HG03175 (cell line): ENCODE data around the gene LRFN2.

ENCODE experiments used
- ATAC-seq: cut with Tn5 transposase; IDR thresholded peaks from one replicate; pipeline ENCODE4 v1.9.1; 2021; ENCODE audit warnings: mild to moderate bottlenecking, moderate library complexity; ENCODE audit not compliant: unreplicated experiment

The LRFN2 gene

DNA sequence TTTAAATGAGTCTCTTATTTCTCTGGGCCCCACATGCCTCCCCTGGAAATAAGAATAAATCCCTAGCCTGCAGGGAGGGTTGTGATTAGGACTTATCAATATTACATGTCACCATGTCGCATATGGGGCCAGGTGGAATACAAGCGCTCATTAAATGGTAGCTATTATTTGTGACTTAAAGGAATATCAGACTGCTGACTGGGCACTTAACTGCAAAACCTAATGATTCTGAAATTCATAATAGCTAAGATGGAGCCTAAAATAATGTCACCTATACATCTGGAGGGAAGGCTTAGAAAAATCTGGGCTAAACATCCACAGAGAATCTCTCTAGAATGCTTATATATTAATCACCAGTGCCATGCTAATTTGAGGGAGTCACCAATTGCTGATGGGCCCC lies 106.5 kb downstream of the LRFN2 start:
- no peak for ATAC-seq

DNA sequence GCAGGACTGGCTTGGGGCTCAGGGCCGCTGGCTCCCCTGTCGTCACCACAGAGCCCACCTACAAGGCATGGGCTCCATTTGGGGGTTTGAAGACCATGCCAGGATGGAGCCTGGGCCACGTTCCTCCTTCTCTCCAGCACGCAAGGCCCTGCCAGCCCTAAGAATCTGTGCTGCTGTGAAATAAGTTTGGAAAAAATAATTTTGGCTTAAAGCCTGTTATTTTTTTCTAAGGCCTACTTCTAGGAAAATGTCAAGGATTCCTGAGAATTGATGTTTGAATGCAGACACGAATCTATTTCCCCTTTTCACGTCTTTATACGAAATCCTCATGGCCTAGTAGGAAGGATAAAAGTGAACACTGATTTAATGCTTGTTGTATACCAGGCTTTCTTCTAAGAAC lies 107.5 kb downstream of the LRFN2 start:
- ATAC-seq, result no peak

DNA sequence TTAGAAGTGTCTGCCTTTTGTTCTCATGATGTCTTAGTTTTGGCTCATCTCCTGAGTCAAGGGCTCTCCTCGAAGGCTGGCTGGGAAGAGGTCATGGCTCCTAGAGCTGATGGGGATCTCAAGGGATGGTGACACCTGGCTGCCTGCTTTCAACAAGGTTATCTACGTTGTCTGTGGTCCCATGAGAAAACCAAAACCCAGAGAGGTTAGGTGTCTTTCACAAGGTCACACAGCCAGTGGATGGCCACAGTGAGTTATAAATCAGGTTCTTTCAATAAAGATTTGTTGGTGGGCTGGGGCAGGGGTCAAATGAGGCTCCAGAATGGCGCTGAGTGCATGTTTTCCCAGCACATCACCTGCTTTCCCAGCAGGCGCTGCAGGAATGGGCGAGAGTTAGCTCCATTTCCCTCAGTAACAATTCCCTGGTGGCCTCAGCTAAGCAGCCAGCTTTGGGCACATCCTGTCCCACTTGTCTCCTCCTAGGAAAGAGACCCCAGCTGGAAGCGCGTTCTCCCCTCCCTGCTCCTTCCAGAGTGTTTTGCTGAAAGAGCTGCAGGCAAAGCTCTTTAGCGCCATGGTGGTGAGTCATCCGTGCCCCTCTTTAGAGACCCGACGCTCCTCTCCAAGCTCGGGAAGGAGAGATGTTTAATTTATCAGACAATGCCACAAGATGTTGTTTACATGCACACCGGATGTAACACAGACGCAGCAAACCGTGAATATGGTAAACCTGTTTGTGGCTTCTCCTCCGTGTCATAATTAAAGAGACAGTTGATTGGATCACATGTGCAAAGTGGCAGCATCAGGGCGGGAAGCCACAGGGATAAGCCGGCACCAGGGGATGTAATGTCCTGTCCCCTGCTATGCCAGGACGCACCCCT lies 109.7 kb downstream of the LRFN2 start:
- ATAC-seq, result no peak

DNA sequence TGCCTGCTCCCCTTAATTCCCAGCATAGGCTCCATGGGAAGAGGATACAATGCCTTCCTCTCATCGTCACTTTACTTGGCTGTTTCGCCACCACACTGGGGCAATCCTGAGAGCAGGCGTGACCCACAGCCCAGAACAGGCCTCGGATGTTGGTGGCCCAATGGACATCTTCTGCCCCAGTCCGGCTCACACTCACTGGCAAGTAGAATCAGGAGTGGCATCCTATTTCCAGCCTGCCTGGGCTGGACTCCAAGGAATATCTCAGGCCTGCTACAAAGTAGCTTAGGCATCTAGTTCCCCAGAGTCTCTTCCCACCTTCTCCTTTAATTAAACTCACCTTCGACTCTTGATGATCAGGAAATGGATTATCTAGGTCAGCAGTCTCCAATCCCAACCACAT lies 110.5 kb downstream of the LRFN2 start:
- ATAC-seq, result no peak

DNA sequence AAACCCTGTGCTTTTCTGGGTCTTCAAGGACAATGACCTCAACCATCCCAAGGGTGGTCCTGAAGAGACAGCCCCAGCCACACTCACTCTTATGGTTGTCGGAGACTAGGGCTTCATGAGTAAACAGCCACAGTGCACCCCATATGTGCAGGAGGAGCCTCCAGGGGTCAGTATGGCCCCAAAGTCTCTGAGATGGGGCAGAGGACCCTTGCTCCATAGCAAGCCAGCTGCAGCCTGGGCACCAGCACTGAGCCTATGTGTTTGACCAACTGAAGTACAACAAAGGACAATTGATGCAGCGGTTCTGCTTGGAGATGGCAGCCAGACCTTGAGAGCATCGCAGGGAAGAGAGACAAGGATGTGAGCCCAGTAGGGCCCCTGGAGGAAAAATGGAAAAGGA lies 112.2 kb downstream of the LRFN2 start:
- no peak for ATAC-seq

DNA sequence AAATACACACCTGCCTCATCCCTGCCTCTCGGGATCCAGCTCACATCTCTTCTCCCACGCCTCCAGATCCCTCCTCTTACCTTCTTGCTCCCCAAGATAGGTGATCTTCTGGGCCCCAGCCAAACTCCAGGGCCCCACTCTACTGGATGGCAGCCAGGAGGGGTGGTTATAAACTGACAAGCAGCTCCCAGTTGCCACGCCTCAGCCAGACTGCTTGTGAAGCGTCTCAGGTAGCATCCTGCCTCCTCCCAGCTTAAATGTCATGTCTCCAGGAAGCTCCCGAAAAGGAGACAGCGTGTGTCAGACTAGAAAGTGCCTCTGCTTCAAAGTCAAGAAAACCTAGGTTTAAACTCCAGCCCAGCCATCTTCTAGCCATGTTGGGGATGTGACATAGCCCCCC lies 114.1 kb downstream of the LRFN2 start:
- no peak for ATAC-seq

DNA sequence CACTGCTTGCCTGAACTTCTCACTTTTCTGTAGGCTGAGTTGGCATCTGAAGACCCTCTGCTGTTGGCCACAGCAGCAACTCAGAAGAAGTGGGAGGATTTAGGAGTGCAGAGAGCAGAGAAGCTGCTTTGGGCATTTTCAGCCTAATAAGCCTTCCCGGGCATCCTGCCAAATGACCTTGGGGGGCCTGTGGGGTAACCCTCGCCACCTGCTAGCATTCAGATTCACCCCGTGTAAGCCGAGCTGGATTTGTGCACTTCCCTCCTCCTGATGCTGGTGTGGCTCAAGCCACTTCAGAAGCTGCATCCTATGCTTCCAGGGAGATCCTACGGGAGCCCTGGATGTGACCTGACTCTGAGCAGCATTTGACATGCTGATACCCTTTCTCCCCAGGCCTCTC lies 114.8 kb downstream of the LRFN2 start:
- ATAC-seq, result no peak

DNA sequence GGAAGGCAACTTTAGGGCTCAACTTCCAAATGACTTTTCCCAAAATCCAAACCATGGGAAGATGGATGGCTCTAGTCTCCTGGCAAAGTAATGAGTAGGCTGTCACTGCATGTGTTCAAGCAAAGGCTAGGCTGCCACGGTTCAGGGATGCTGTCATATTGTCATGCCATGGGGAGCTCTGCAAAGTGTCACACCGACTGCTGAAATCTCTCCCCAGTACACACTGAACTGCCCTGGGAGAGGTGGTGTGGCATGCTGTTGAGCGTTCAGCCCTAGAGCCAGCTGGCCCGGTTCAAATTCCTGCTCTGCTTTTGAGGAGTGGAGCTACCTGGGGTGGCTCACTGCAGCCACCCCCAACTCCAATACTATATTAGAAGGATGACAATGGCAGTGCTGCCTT lies 115.9 kb downstream of the LRFN2 start:
- ATAC-seq, result no peak

DNA sequence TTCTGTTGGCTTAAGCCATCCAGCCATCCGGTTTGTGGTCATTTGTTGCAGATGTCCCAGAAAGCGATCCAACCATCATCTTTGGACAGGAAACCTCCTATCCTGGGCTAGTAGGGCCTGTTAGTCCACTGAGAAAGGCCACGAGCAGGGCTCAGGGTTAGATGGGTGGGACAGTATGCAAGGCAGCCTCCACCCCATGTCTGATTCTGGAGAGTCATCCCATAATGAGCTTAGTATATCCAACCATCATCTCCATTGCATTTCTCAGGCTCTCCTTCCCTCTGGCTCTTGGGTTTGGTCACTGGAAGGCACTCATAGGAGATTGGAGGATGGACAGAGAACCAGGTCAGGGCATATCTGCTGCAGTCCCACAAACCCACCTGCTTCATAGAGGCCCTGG lies 117.8 kb downstream of the LRFN2 start:
- ATAC-seq, result no peak

DNA sequence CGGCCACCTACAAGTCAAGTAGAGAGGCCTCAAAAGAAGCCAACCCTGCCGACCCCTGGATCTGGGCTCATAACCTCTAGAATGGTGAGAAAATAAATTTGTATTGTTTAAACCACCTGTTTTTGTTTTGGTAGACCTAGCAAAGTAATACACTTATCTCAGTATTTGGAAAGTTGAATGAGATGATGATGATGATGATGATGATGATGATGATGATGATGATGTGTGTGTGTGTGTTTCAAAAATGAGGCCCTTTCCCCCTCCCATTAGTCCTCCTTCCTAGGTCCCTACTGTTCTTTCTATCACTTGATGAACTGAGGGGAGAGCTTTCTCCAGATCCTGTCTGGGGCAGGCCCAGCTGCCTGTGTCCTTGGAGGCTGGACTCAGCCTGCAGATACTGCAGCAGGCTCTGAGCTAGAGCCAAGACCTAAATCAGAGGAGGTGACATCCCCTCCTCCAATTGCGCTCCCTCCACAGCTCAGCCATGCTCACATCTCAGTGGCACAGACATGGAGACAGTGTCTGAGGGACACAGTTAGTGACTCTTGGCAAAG lies 120.1 kb downstream of the LRFN2 start:
- no peak for ATAC-seq

DNA sequence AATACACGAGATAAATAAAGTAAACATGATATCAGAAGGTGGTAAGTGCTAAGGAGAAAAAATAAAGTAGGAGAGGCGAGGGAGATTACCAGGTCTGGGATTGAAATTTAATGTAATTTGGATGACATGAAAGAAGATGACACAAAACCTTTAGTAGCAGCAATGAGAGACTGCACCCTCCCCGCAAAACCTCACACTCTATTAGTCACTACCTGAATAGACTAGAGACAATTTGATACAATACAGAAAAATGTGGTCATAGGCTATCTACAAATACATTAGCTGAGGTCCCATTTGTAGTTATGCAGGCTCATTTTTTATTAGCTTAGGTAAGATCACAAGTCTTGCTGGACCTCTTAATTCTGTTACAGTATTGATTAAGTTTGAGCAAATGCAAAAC lies 125.5 kb downstream of the LRFN2 start:
- ATAC-seq, result no peak

DNA sequence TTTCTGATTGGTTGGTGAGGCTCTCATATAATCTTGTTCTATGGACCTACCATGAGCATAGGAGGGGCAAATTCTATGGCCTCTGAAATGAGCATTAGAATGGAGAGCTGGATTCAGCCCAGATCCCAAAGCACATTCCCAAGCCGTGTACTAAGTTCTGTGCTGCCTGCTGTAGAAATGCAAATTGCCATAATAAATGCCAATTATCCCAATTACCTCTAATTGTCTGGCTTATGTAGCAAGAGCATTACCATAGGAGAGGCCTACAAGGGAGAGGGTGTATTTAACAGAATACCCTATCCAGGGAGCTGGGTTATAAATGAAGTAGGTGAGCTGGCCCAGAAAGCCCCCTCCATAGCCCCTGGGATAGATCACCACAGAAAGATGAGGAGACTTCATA lies 126.8 kb downstream of the LRFN2 start:
- no peak for ATAC-seq

DNA sequence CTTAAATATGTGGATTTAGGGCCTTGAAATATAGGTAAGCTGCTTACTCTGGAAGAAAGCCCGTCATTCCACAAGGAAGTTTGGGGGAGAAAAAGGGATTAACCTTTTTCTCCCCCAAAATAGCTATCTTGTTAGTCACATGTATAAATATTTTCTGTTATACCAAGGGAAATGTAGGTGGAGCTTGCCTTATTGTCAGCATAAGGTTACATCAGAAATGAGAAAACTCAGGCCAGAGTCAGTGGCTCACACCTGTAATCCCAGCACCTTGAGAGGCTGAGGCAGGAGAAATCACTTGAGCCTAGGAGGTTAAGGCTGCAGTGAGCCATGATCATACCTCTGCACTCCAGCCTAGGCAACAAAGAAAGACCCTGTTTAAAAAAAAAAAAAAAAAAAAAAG lies 129.9 kb downstream of the LRFN2 start:
- no peak for ATAC-seq

DNA sequence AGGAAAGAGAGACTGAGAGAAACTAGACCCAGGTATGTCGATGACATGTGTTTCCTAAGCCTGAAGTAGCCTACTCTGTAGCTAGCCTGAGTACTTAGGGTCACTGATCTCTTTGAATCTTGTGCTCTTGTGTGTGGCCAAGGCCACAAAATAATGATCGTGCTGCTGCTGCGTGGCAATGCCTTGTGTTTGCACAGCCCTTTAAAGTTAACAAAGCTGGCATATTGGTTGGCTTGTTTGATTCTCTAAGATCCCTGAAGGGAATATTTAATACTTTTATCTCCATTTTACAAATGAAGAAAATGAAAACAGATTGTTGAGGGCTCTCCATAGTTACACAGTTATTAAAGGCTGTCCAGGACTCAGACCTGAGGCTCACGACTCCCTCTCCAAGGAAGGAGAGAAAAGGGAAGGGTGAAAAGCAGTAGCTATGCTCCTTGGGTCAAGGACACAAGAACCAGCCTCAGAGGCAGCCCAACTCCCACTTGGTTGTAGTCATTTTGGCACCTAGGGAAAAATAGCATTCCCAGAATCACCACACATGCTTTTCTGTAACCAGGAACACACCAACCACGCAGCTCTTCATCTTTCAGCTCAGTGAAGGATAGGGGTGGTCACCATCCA lies 130.7 kb downstream of the LRFN2 start:
- no peak for ATAC-seq

DNA sequence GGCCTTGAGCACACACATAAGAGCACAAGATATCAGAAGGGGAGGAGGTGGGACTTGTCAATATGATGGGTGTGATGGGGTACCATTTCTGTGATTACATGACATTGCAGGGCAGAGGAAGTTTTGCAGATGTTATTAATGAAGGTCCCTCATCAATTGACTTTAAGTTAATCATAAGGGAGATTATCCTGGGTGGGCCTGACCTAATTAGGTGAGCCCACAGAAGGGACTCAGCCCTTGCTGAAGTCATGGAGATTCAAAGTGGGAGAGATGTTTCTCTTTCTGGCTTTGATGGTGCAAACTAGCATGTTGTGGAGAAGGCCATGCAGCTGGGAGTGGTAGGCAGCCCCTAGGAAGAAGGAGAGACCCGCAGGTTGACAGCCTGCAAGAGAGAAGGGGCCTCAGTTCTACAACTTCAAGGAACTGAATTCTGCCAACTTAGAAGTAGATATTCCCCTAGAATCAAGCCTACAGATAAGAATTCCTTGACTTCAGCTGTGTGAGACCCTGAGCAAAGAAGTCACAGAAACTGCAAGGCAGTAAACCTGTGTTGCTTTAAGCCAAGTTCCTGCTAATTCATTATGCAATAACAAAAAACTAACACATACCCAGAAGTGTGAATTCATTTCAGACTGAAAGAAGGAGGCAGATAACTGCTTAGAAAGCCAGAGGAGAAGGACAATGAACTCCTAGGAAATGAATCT lies 131.3 kb downstream of the LRFN2 start:
- no peak for ATAC-seq

DNA sequence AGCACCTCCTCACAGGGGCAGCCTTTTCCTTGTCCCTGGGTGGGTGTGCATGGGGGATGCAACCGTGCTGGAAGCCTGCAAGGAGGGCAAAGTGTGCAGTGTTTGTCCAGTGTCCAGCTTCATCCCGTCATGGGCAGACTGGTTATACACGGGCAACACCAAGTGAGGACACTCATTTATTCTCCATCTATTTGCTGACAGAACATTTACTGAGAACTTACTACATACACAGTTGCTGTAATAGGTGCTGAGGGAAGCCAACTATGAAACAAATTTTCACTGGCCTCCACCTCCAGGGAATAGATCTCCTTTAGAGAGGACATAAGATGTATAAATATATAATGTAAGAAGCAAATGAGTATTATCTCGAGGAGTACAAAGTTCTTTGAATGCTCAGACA lies 136.7 kb downstream of the LRFN2 start:
- no peak for ATAC-seq

DNA sequence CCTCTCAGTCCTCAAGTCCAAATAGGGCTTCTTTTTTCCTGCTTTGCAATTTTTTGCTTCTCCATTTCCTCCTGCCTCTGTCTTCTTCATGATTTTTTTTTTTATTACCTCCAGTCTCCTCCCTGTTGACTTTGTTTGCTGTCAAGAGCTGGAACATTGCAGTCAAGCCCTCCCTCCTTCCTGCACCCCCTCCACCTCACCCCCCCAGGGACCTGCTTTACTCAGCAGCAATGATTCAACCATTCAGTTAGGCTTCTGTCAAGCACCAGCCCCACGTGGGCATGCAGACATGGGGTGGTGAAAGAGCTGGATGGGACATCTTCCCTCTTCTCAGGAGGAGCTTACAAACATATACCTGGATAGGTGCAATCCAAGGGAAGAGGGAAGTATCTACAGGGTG lies 142.4 kb downstream of the LRFN2 start:
- no peak for ATAC-seq

DNA sequence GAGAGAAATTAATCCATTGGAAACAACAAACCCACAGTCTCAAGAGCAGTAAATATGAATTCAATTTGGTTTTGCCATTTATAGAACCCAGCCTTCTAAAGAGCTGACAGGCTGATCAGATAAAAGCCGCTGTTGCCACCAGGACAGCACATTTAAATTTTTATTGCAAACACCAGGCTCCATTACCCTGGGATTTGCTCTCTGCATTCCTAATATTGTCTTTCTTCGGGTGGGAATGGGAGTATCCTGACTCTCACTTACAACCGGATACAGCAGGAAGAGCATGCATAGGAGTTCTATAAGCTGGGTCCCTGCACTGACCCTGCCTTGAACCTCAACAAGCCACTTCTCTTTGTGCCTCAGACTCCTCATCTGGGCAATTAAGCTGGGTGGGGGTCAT lies 142.9 kb downstream of the LRFN2 start:
- no peak for ATAC-seq

DNA sequence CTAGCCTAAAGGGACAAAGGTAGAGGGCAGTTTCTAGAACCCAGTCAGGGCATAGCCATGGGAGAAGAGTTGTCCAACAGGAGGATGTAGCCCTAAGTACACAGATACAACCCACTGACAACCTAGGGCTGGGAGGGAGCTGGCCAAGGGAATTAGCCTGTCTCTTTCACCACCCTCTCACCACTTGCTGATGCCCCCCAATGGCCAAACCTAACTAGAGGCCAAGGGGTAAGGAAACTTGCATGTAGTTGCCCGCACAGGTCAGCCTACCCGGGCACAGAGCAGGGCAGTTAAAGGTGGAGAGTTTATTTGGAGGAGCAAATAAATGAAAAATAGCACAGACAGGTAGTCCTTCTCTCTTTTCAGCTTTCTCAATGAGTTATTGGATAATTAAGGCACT lies 143.3 kb downstream of the LRFN2 start:
- ATAC-seq, result no peak

DNA sequence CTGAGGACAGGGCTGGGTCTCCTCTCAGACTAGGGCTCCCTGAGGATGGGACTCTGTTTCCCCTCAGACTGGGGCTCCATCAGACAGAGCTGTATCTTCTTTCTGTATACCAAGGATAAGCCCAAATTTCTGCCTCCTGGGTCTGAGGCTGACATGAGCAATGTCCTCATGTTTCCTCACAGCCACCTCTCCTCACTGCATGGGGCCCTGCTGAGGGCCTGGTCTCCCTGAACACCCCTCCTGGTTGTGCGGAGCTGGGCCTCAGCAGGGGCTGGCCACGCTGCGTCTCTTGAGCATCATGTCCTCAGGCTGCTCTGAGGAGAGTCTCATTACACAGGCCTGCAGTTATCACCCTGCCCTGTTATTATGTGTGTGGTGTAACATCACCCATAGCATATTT lies 144.6 kb downstream of the LRFN2 start:
- no peak for ATAC-seq

DNA sequence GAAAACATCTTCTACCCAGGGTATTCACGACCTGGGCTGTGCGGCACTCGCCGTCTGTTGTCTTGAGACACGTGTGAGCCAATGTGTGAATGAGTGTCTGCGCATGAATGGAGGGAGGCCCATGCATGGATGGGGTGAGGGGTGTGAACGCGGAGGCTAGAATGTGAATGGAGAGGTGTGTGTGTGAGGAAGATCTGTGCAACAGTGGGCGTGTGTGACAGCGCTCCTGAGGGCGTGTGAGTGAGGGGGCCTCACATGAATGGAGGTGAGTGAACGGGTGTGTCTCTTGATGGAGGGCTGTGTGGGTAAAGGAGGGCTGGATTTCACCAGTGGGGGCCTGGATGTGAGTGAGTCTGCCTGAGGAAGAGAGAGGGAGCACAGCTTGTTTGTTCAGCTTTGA lies 146.0 kb downstream of the LRFN2 start:
- ATAC-seq, result no peak

DNA sequence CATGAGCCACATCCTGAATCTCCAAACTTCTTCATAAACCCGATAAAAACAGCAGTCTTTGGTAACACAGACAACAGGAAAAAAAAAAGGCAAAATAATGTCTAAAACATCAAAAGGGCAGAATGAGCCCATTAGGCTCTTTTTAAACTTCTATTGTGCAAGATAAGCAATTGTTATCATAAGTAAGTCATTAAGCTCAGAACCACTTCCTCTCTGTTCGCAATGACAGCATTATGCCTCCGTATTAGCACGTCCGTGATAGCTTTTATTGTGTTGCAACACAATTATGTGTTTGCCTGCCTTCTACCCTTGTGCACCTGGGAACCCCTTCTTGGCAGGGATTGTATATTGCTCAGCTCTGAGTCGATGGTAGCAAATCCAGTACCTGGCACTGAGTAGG lies 147.1 kb downstream of the LRFN2 start:
- no peak for ATAC-seq
